ENCODE data around the gene EXOSC2. TPM values are rescaled to one million over a fixed set of nuclear protein-coding genes. Genes with fewer than 3 reads are reported as not detected.
A peak's percentile ranks its signal among the peaks of the same experiment; 100 is the strongest.

EXOSC2 gene
- total RNA-seq, 1 donor from 2014 or later = 15.6 TPM

DNA sequence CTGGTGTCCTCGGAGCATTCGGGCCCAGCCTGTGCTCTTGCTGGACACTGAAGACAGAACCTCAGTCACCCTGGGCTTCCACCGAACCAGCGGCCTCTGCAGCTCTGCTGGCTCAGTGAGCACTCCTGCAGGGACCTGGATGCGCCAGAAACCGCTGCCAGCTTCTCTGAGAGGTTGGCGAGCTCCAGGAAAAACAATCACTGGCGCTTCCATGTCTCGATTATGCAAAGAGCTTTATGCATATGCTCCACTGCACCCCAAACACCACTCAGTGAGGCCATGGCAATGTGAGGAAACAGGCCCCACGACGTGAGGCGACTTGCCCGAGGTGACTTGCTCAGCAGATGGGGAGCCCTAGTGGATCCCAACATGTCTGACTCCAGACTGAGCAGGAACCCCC lies 18.2 kb upstream of the EXOSC2 start:
- Mint-ChIP-seq H3K4me1 (ENCODE audit: low read depth) (peaks cover 6% of the 10 kb centered on the region), H3K9me3 (ENCODE audit: low read depth) (no peaks in the 10 kb centered on the region), H3K27ac (ENCODE audit: unreplicated experiment) (no peak overlapping the region), H3K27me3 (ENCODE audit: low read depth) (peaks cover 3% of the 10 kb centered on the region), H3K4me3 (ENCODE audit: unreplicated experiment) (no peak overlapping the region), H3K36me3 (ENCODE audit: low read depth) (no peaks in the 10 kb centered on the region)
- no peak for DNase-seq (ENCODE audit: low spot score)
- TF ChIP-seq, protein P1, sequence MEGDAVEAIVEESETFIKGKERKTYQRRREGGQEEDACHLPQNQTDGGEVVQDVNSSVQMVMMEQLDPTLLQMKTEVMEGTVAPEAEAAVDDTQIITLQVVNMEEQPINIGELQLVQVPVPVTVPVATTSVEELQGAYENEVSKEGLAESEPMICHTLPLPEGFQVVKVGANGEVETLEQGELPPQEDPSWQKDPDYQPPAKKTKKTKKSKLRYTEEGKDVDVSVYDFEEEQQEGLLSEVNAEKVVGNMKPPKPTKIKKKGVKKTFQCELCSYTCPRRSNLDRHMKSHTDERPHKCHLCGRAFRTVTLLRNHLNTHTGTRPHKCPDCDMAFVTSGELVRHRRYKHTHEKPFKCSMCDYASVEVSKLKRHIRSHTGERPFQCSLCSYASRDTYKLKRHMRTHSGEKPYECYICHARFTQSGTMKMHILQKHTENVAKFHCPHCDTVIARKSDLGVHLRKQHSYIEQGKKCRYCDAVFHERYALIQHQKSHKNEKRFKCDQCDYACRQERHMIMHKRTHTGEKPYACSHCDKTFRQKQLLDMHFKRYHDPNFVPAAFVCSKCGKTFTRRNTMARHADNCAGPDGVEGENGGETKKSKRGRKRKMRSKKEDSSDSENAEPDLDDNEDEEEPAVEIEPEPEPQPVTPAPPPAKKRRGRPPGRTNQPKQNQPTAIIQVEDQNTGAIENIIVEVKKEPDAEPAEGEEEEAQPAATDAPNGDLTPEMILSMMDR (IDR thresholded peaks at IDR 0.05) = no peak

DNA sequence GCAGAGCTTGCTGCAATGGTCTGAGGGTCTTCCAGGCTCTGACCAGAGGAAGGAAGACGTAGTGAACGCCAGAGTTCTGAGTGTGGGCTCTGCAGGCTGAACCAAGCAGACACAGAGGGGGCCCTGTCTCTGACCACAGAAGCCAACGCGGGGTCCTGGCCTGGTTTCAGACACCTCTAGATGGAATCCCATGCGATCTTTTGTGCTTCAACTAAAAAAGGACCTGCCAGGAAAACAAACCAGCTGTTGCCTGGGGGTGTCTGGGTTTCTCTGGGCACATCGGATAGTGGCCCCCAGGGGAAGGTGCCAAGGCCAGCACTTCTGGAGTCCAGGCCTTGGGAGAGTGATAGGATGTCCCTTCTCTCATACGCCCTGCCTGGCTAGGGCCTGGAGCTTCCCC lies 16.3 kb upstream of the EXOSC2 start:
- Mint-ChIP-seq H3K9me3 (ENCODE audit: low read depth) (no peaks in the 10 kb centered on the region), H3K4me3 (ENCODE audit: unreplicated experiment) (no peak overlapping the region), H3K27me3 (ENCODE audit: low read depth) (peaks cover 3% of the 10 kb centered on the region), H3K36me3 (ENCODE audit: low read depth) (no peaks in the 10 kb centered on the region), H3K27ac (ENCODE audit: unreplicated experiment) (no peak overlapping the region), H3K4me1 (ENCODE audit: low read depth) (peaks cover 10% of the 10 kb centered on the region)
- TF ChIP-seq, protein P1 (IDR thresholded peaks at IDR 0.05) = no peak
- DNase-seq (ENCODE audit: low spot score) = no peak

DNA sequence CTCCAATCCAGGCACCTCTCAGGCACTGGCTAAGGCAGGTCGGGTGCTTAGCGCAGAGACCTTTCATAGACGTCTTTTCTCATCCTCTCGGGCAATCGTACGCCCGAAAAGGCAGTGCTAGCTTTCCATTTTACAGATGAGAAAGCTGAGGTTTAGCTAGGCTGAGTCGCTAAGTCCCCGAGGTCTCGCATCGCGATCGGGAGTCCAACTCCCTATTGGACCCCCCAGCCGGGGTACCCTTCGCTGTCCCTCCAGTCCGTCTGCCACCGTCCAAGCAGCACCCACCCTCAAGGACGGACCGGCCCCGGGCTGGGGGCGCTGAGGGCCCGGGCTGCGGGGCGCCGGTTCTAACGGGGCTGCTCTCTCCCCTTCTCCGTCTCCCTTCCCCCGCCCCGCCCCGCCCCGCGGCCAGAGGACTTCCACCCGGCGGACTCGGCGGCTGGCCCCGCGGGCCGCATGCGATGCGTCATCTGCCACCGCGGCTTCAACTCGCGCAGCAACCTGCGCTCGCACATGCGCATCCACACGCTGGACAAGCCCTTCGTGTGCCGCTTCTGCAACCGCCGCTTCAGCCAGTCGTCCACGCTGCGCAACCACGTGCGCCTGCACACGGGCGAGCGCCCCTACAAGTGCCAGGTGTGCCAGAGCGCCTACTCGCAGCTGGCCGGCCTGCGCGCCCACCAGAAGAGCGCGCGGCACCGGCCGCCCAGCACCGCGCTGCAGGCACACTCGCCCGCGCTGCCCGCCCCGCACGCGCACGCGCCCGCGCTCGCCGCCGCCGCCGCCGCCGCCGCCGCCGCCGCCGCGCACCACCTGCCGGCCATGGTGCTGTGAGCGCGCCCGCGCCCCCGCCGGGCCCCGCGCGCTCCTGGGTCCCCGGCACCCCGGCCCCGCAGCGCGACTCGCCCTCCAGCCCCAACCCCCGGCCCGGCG lies 12.5 kb upstream of the EXOSC2 start:
- Mint-ChIP-seq H3K36me3 (ENCODE audit: low read depth) (no peaks in the 10 kb centered on the region), H3K27ac (ENCODE audit: unreplicated experiment) (no peak overlapping the region), H3K9me3 (ENCODE audit: low read depth) (no peaks in the 10 kb centered on the region), H3K4me1 (ENCODE audit: low read depth) (peaks cover 7% of the 10 kb centered on the region), H3K4me3 (ENCODE audit: unreplicated experiment) (peak overlapping the region; percentile 69), H3K27me3 (ENCODE audit: low read depth) (peaks cover 3% of the 10 kb centered on the region)
- DNase-seq (ENCODE audit: low spot score) = peak; percentile 95
- TF ChIP-seq, protein P1 (IDR thresholded peaks at IDR 0.05) = no peak

DNA sequence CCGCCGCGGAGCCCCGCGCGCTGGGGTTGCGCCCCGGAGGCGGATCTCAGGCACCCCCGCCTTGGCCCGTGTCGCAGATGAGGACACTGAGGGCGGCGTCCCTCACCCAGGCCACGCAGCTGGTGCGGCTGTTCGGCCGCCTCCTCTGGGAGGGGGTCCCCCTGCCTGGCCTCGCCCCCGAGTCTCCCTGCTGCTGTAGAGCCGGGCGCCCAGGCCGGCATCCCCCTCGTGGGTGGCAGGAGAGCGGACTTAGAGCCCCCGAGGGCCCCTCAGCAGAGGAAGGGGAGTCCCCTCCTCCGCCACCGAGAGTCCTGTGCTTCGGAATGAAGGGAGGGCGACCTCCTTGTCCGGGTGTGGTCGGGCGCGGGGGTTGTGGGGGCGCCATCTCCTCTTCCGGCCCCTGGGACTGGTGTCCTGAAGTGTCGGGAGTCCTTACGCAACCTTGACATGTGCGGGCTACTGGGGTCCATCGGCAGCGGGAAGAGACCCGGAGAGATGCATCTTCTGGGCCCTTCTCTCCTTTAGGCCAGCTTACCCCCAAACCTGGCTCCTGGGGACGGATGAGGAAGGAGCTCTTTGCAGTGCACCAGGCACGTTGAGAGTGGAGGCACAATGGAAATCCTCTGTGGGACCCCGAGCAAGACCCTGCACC lies 11.7 kb upstream of the EXOSC2 start:
- Mint-ChIP-seq H3K4me3 (ENCODE audit: unreplicated experiment) (peak overlapping the region; percentile 69), H3K36me3 (ENCODE audit: low read depth) (no peaks in the 10 kb centered on the region), H3K27me3 (ENCODE audit: low read depth) (peaks cover 3% of the 10 kb centered on the region), H3K4me1 (ENCODE audit: low read depth) (peaks cover 7% of the 10 kb centered on the region), H3K27ac (ENCODE audit: unreplicated experiment) (no peak overlapping the region), H3K9me3 (ENCODE audit: low read depth) (no peaks in the 10 kb centered on the region)
- TF ChIP-seq, protein P1 (IDR thresholded peaks at IDR 0.05) = no peak
- DNase-seq (ENCODE audit: low spot score) = no peak

DNA sequence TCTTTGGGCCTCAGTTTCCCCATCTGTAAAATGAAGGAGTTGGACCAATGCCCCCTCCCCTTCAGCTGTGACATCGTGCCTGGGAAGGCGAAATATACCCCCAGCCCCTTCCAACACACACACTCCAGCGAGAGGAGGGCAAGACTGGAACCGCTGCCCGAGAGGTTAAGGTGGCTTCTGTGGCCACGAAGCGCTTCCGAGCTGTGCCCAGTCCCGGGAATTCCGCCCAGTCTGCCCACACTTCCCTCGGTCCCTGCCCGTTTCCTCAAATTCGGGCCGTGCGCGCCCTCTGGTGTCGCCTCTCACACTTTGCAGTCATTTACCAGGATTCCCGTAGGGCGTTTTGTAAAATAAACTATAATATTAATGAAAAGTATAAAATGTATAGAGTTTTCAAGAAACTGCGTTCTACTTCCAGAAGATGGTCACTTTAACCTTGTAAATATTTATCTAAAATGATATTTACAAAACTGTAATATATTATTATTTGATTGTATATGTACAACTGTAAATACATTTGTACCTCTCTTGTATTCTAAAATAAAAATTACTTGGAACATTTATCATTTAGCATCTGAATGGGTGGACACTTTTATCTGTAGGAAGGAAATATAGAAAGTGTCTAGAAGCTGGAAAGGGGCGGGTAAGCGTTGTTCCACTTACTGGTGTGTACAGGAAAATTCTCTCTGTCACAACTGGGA lies 11.0 kb upstream of the EXOSC2 start:
- H3K36me3 Mint-ChIP-seq (ENCODE audit: low read depth) = no peaks in the 10 kb centered on the region
- no peak overlapping the region for H3K27ac Mint-ChIP-seq (ENCODE audit: unreplicated experiment)
- H3K27me3 Mint-ChIP-seq (ENCODE audit: low read depth) = no peaks in the 10 kb centered on the region
- TF ChIP-seq, protein P1 (IDR thresholded peaks at IDR 0.05) = peak; percentile 92
- no peaks in the 10 kb centered on the region for H3K9me3 Mint-ChIP-seq (ENCODE audit: low read depth)
- peaks cover 7% of the 10 kb centered on the region for H3K4me1 Mint-ChIP-seq (ENCODE audit: low read depth)
- DNase-seq (ENCODE audit: low spot score) = no peak
- peak overlapping the region; percentile 69 for H3K4me3 Mint-ChIP-seq (ENCODE audit: unreplicated experiment)
